GM19324 (cell line): ENCODE data around the gene ZNF133.

Experiments
- ATAC-seq: cut with Tn5 transposase; IDR thresholded peaks from one replicate; pipeline ENCODE4 v1.9.1; 2021; ENCODE audit warnings: mild to moderate bottlenecking, moderate library complexity; ENCODE audit not compliant: unreplicated experiment, low FRiP score

The ZNF133 gene

GRCh38 chr20:18360635-18361034 lies 72.3 kb downstream of the ZNF133 start:
- no peak for ATAC-seq

- no peak for ATAC-seq
Measured at GRCh38 chr20:18361678-18362077, 73.4 kb downstream of the ZNF133 start.

- ATAC-seq = no peak
Measured at GRCh38 chr20:18362916-18363315, 74.6 kb downstream of the ZNF133 start.

- ATAC-seq = no peak
Measured at GRCh38 chr20:18363708-18364107, 75.4 kb downstream of the ZNF133 start.

GRCh38 chr20:18364768-18365167 lies 76.4 kb downstream of the ZNF133 start:
- ATAC-seq = no peak
